Mammary epithelial cell (primary cell): ENCODE results near the gene SHQ1.

Source experiments
- CTCF ChIP-seq, 2 donors: IDR thresholded peaks in 1 of 2; conservative IDR thresholded peaks in 1 of 2; 2 replicates each; pipeline ENCODE4 v1.5.1; 2011 to 2012; ENCODE audit warnings: inconsistent platforms in 2 of 2, low read length in 2 of 2, mild to moderate bottlenecking in 2 of 2, control low read depth in 1 of 2, low read depth in 1 of 2; ENCODE audit not compliant: insufficient read depth in 1 of 2; ENCODE audit errors: extremely low read depth in 1 of 2
- EZH2 ChIP-seq: IDR thresholded peaks from 2 replicates; pipeline ENCODE4 v1.6.1; 2012; ENCODE audit warnings: low read length, inconsistent platforms, borderline replicate concordance

- no peak for TF ChIP-seq CTCF (conservative IDR thresholded peaks at IDR 0.05 in 1 of 2, IDR thresholded peaks at IDR 0.05 in 1 of 2; ENCODE audit: extremely low read depth in 1 of 2, insufficient read depth in 1 of 2, low read depth in 1 of 2, low read length in 2 of 2)
- TF ChIP-seq EZH2, result no peak
Observed at GRCh38 chr3:72745146-72745999, 102.9 kb downstream of the SHQ1 start.
